Endothelial cell of umbilical vein (primary cell): ENCODE data around the gene SLC26A4. TPM values are rescaled to one million over a fixed set of nuclear protein-coding genes. Genes with fewer than 3 reads are reported as not detected.

Source experiments
- BruUV-seq: library from RNA; stranded (reverse); fragments of 400-500 nt; replicated peaks from 2 replicates; lab custom pipeline; 2021; lab: Mats Ljungman, UMichigan
- CTCF ChIA-PET: fragments of 300-600, 350-600 bp; sonication (Branson Sonifier 250); formaldehyde crosslinking; loops from one replicate; lab custom pipeline; 2021; ENCODE audit warnings: antibody characterized with exemption, inconsistent platforms; lab: Charles Lee
- POLR2A ChIA-PET: fragments of 300-600, 350-600 bp; sonication (Branson Sonifier 250); formaldehyde crosslinking; loops from one replicate; lab custom pipeline; 2021; ENCODE audit warnings: antibody characterized with exemption, inconsistent platforms; lab: Charles Lee
- DNase-seq: peaks from one replicate; pipeline ENCODE4 v3.0.0-alpha.2; 2011; ENCODE audit warnings: low read depth, low spot score
- FAIRE-seq: peaks from 2 replicates; lab custom pipeline; 2011; peaks lifted over from hg19 to GRCh38; lab: Jason Lieb, UNC
- H2AFZ ChIP-seq: 2 replicates; pipeline ENCODE4 v1.6.0; 2012; ENCODE audit warnings: low read depth, low read length, control low read depth, inconsistent platforms
- H3K27ac ChIP-seq: 2 replicates; pipeline ENCODE4 v1.5.1; 2011; ENCODE audit warnings: low read depth, mild to moderate bottlenecking, control low read depth, low read length, moderate library complexity; ENCODE audit not compliant: insufficient read depth
- H3K27me3 ChIP-seq, 2 experiments: 2 replicates each; pipeline versions ENCODE4 v1.6.0 to v1.6.1; 2011; ENCODE audit warnings: low read length in 2 of 2, mixed read lengths in 1 of 2; ENCODE audit not compliant: control insufficient read depth in 2 of 2, insufficient read depth in 2 of 2
- H3K36me3 ChIP-seq, 2 experiments: 2 replicates in 1 of 2; 3 replicates in 1 of 2; pipeline ENCODE4 v1.5.1; 2011; ENCODE audit warnings: low read length in 2 of 2, mild to moderate bottlenecking in 1 of 2, moderate library complexity in 1 of 2; ENCODE audit not compliant: control insufficient read depth in 2 of 2, insufficient read depth in 2 of 2; ENCODE audit errors: extremely low read depth in 1 of 2
- H3K4me1 ChIP-seq: 3 replicates; pipeline ENCODE4 v1.5.1; 2011; ENCODE audit warnings: mild to moderate bottlenecking, low read length; ENCODE audit not compliant: control insufficient read depth, insufficient read depth; ENCODE audit errors: extremely low read depth
- H3K4me2 ChIP-seq: 2 replicates; pipeline ENCODE4 v1.6.1; 2011; ENCODE audit warnings: low read length, control low read depth, mixed read lengths; ENCODE audit not compliant: insufficient read depth
- H3K4me3 ChIP-seq, 3 experiments: fragments of 200-600 bp in 1 of 3; sonication (generic), shearing (Covaris generic) in 1 of 3; replicated peaks in 1 of 3; 2 replicates each; pipeline ENCODE4 v1.5.1; 2011 to 2016; ENCODE audit warnings: control low read depth in 3 of 3, low read length in 3 of 3, mild to moderate bottlenecking in 2 of 3, inconsistent platforms in 1 of 3, low read depth in 1 of 3, moderate library complexity in 1 of 3; ENCODE audit not compliant: insufficient read depth in 1 of 3
- H3K79me2 ChIP-seq: 2 replicates; pipeline ENCODE4 v1.6.0; 2012; ENCODE audit warnings: low read length, inconsistent platforms; ENCODE audit not compliant: control insufficient read depth, insufficient read depth
- H3K9ac ChIP-seq: replicated peaks from 2 replicates; pipeline ENCODE3; 2011; ENCODE audit warnings: low read length, control low read depth; ENCODE audit not compliant: insufficient read depth; ENCODE audit errors: extremely low read depth
- H3K9me1 ChIP-seq: replicated peaks from 3 replicates; pipeline ENCODE4 v1.6.0; 2011; ENCODE audit warnings: mild to moderate bottlenecking, low read length; ENCODE audit not compliant: control insufficient read depth, insufficient read depth; ENCODE audit errors: extremely low read depth
- H3K9me3 ChIP-seq: replicated peaks from 2 replicates; pipeline ENCODE4 v1.5.1; 2012; ENCODE audit warnings: low read length, inconsistent platforms; ENCODE audit not compliant: control insufficient read depth, insufficient read depth
- H4K20me1 ChIP-seq: replicated peaks from 2 replicates; pipeline ENCODE3; 2011; ENCODE audit warnings: mild to moderate bottlenecking, low read length; ENCODE audit not compliant: control insufficient read depth, insufficient read depth; ENCODE audit errors: extremely low read depth
- EZH2 ChIP-seq: IDR thresholded peaks from 2 replicates; pipeline ENCODE4 v1.6.1; 2012; ENCODE audit warnings: borderline replicate concordance, low read depth, mild to moderate bottlenecking, moderate library complexity, low read length, inconsistent platforms; ENCODE audit not compliant: severe bottlenecking
- FOS ChIP-seq: IDR thresholded peaks from 2 replicates; pipeline ENCODE4 v1.6.1; 2011; ENCODE audit warnings: mild to moderate bottlenecking, low read length, moderate library complexity, borderline replicate concordance; ENCODE audit not compliant: insufficient read depth
- GATA2 ChIP-seq: IDR thresholded peaks from 2 replicates; pipeline ENCODE4 v1.7.0; 2011; ENCODE audit warnings: low read depth, mild to moderate bottlenecking, moderate library complexity, mixed read lengths, low read length; ENCODE audit not compliant: insufficient read length, insufficient read depth
- JUN ChIP-seq: IDR thresholded peaks from 2 replicates; pipeline ENCODE4 v1.6.1; 2011; ENCODE audit warnings: borderline replicate concordance, low read depth; ENCODE audit not compliant: insufficient read length, insufficient read depth
- MAX ChIP-seq: IDR thresholded peaks from 2 replicates; pipeline ENCODE4 v1.6.1; 2011; ENCODE audit not compliant: insufficient read depth, insufficient read length
- MYC ChIP-seq: IDR thresholded peaks from one replicate; pipeline ENCODE4 v1.6.1; 2011; ENCODE audit warnings: mild to moderate bottlenecking, low read depth, low read length
- POLR2A ChIP-seq: IDR thresholded peaks from 2 replicates; pipeline ENCODE4 v1.6.1; 2012; ENCODE audit warnings: low read depth, mild to moderate bottlenecking, control low read depth, low read length
- POLR2AphosphoS5 ChIP-seq: IDR thresholded peaks from 2 replicates; pipeline ENCODE4 v1.6.1; 2012; ENCODE audit warnings: low read depth, mild to moderate bottlenecking, control low read depth, low read length, moderate library complexity; ENCODE audit not compliant: insufficient read depth
- dilution Hi-C: fragments of 300-500 bp; cut with MboI; formaldehyde crosslinking; loops from one replicate; pipeline ENCODE4 v1.15.0; 2019; ENCODE audit warnings: low sequenced_read_pairs; ENCODE audit not compliant: extremely low pct_ligation_motif_present
- intact Hi-C: fragments of 100-400 bp; cut with micrococcal nuclease; formaldehyde crosslinking; loops from one replicate; pipeline ENCODE4 v1.10.0; 2022
- polyA plus RNA-seq, 4 experiments: library from polyadenylated mRNA; depleted of rRNA in 3 of 4; stranded (reverse) in 3 of 4; unstranded in 1 of 4; fragments of >200 nt; gene quantifications; 2 replicates each; pipeline versions ENCODE4 v1.2.1 to v1.2.3, GENCODE V29; 2011 to 2012; ENCODE audit warnings: missing spikeins in 1 of 4
- total RNA-seq: library from RNA; stranded (reverse); gene quantifications from 2 replicates; pipeline ENCODE4 v1.2.3, GENCODE V29; 2021
- TF ChIP-seq, protein P1 (sequence below), 2 donors: IDR thresholded peaks; 1 replicate in 1 of 2; 2 replicates in 1 of 2; pipeline ENCODE4 v1.5.1; 2011; ENCODE audit warnings: low read length in 2 of 2, mild to moderate bottlenecking in 2 of 2, moderate library complexity in 2 of 2, control low read depth in 1 of 2, inconsistent platforms in 1 of 2, low read depth in 1 of 2; ENCODE audit not compliant: insufficient read depth in 1 of 2; ENCODE audit errors: extremely low read depth in 1 of 2

Gene SLC26A4
- total and polyA plus RNA-seq, 2 donors (not counting 3 experiments of a cell fraction or from before 2014, with no cell fraction given): 0.77 to 0.79 TPM

DNA sequence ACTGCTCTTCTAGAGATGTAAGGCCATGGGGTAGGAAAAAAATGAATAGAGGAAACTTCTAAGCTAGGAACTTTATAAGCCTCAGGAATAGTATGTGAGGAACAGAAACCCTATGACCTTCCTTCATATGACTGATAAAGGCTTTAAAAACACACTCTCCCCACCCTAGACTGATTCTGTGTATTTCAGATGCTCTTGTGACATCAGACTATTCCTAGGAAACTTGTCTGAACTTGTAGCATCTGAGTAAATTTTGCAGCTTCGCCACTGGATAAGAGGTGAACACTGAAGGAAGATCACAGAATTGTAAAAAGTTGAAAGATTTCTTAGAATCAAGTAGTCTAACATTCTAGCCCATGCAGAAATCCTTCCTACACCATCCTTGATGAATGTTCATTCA is 52.3 kb downstream of the SLC26A4 start:
- Histone ChIP-seq H3K27me3 (no peaks in the 10 kb centered on the region), H3K36me3 (no peaks in the 10 kb centered on the region), H3K4me3 (no peak overlapping the region), H4K20me1 (no peaks in the 10 kb centered on the region), H3K9me3 (no peaks in the 10 kb centered on the region), H3K9ac (no peak overlapping the region), H3K9me1 (no peaks in the 10 kb centered on the region), H3K79me2 (no peaks in the 10 kb centered on the region), H3K4me2 (no peak overlapping the region), H2AFZ (no peak overlapping the region), H3K4me1 (no peaks in the 10 kb centered on the region), H3K27ac (no peak overlapping the region)
- dilution Hi-C loops: no loop called here
- BruUV-seq: no TSS peak
- DNase-seq (no peak), FAIRE-seq (no peak)
- ChIA-PET CTCF (interaction anchor here (0.5 to 3.2 kb wide), 4 partner anchors 11 to 517 kb away, joined by 3 to 11 read pairs (median 5); no protein-coding TSS in a partner anchor), POLR2A (no interaction called here)
- intact Hi-C loops: no loop called here
- TF ChIP-seq JUN: no peak
- no peak for TF ChIP-seq POLR2AphosphoS5
- no peak for TF ChIP-seq EZH2
- TF ChIP-seq, protein P1, sequence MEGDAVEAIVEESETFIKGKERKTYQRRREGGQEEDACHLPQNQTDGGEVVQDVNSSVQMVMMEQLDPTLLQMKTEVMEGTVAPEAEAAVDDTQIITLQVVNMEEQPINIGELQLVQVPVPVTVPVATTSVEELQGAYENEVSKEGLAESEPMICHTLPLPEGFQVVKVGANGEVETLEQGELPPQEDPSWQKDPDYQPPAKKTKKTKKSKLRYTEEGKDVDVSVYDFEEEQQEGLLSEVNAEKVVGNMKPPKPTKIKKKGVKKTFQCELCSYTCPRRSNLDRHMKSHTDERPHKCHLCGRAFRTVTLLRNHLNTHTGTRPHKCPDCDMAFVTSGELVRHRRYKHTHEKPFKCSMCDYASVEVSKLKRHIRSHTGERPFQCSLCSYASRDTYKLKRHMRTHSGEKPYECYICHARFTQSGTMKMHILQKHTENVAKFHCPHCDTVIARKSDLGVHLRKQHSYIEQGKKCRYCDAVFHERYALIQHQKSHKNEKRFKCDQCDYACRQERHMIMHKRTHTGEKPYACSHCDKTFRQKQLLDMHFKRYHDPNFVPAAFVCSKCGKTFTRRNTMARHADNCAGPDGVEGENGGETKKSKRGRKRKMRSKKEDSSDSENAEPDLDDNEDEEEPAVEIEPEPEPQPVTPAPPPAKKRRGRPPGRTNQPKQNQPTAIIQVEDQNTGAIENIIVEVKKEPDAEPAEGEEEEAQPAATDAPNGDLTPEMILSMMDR (IDR thresholded peaks at IDR 0.05; ENCODE audit: extremely low read depth in 1 of 2, insufficient read depth in 1 of 2, low read depth in 1 of 2, low read length in 2 of 2): no peak
- TF ChIP-seq MYC: no peak
- no peak for TF ChIP-seq GATA2
- no peak for TF ChIP-seq POLR2A
- TF ChIP-seq MAX: no peak
- TF ChIP-seq FOS: no peak
